ENCODE measurements around the gene SPC24.
"Not testable (repeated sequence)": the region's sequence is repeated elsewhere in the genome, so short reads cannot be mapped to it uniquely, and the experiment has no call there.

The SPC24 gene

GRCh38 chr19:11165486-11166030, 10.0 kb upstream of the SPC24 start:
- DNase-seq = no peak

- DNase-seq = no peak
These were observed 9.4 kb upstream of the SPC24 start for GRCh38 chr19:11164879-11165406.

GRCh38 chr19:11164296-11164695, 8.7 kb upstream of the SPC24 start:
- DNase-seq = no peak

- DNase-seq = not testable (repeated sequence)
These were observed 4.8 kb upstream of the SPC24 start for GRCh38 chr19:11160440-11160768.

GRCh38 chr19:11159598-11160439, 4.2 kb upstream of the SPC24 start:
- no peak for DNase-seq

GRCh38 chr19:11154683-11155047, 917 bp downstream of the SPC24 start:
- no peak for DNase-seq

- no peak for DNase-seq
These were observed 3.1 kb downstream of the SPC24 start for GRCh38 chr19:11152318-11153062.

GRCh38 chr19:11151181-11151580, 4.4 kb downstream of the SPC24 start:
- no peak for DNase-seq

GRCh38 chr19:11148001-11148400, 7.6 kb downstream of the SPC24 start:
- no peak for DNase-seq

- no peak for DNase-seq
These were observed 10.1 kb downstream of the SPC24 start for GRCh38 chr19:11145536-11145924.

- DNase-seq = peak; percentile 71
These were observed 12.9 kb downstream of the SPC24 start for GRCh38 chr19:11142528-11143171.

GRCh38 chr19:11141937-11142527, 13.6 kb downstream of the SPC24 start:
- DNase-seq = peak; percentile 53

- DNase-seq = no peak
These were observed 14.7 kb downstream of the SPC24 start for GRCh38 chr19:11140896-11141295.

- not testable (repeated sequence) for DNase-seq
These were observed 15.5 kb downstream of the SPC24 start for GRCh38 chr19:11140023-11140538.

GRCh38 chr19:11138601-11139300, 16.8 kb downstream of the SPC24 start:
- peak; percentile 69 for DNase-seq

GRCh38 chr19:11137542-11138384, 17.8 kb downstream of the SPC24 start:
- peak; percentile 83 for DNase-seq

GRCh38 chr19:11136400-11137101, 19.0 kb downstream of the SPC24 start:
- no peak for DNase-seq

- no peak for DNase-seq
These were observed 24.1 kb downstream of the SPC24 start for GRCh38 chr19:11131471-11131870.

- peak; percentile 66 for DNase-seq
These were observed 24.6 kb downstream of the SPC24 start for GRCh38 chr19:11130824-11131455.
